Kasumi-1 (cell line): ENCODE data around the gene LBH.
"Not testable (repeated sequence)": the region's sequence is repeated elsewhere in the genome, so short reads cannot be mapped to it uniquely, and the experiment has no call there.

Experiments used
- DNase-seq, 2 experiments: peaks; one replicate each; lab custom pipeline; 2025; lab: John Stamatoyannopoulos, UW

LBH gene

GRCh38 chr2:30257266-30258214, 26.2 kb downstream of the LBH start:
- DNase-seq = no peak

- no peak for DNase-seq
Measured at GRCh38 chr2:30259071-30259470, 27.7 kb downstream of the LBH start.

GRCh38 chr2:30259827-30260679, 28.7 kb downstream of the LBH start:
- DNase-seq = no peak

GRCh38 chr2:30260941-30261340, 29.6 kb downstream of the LBH start:
- no peak for DNase-seq

- no peak for DNase-seq
Measured at GRCh38 chr2:30261695-30262211, 30.4 kb downstream of the LBH start.

- no peak for DNase-seq
Measured at GRCh38 chr2:30262716-30263309, 31.5 kb downstream of the LBH start.

- DNase-seq = no peak
Measured at GRCh38 chr2:30264274-30264673, 32.9 kb downstream of the LBH start.

GRCh38 chr2:30265052-30266015, 34.0 kb downstream of the LBH start:
- no peak for DNase-seq

- DNase-seq = peak; percentile 66 to 77
Measured at GRCh38 chr2:30266051-30266621, 34.8 kb downstream of the LBH start.

- peak in 1 of 2 experiments; percentile 19 for DNase-seq
Measured at GRCh38 chr2:30266705-30267104, 35.4 kb downstream of the LBH start.

GRCh38 chr2:30267161-30267975, 36.0 kb downstream of the LBH start:
- no peak for DNase-seq

GRCh38 chr2:30268296-30268871, 37.0 kb downstream of the LBH start:
- no peak for DNase-seq

- DNase-seq = not testable (repeated sequence)
Measured at GRCh38 chr2:30269114-30269770, 37.9 kb downstream of the LBH start.

GRCh38 chr2:30269771-30270145, 38.4 kb downstream of the LBH start:
- DNase-seq = no peak

GRCh38 chr2:30270166-30270565, 38.8 kb downstream of the LBH start:
- no peak for DNase-seq

GRCh38 chr2:30271301-30271700, 40.0 kb downstream of the LBH start:
- DNase-seq = no peak

GRCh38 chr2:30272286-30272685, 41.0 kb downstream of the LBH start:
- no peak for DNase-seq

- DNase-seq = no peak
Measured at GRCh38 chr2:30272761-30273573, 41.6 kb downstream of the LBH start.
